HL-60/S4 (cell line): ENCODE results near the gene SAMD4B.

Source experiments
- in situ Hi-C: fragments of 300-500 bp; cut with MboI; formaldehyde crosslinking; loops from 2 replicates; pipeline ENCODE4 v1.14.3; 2022; ENCODE audit warnings: low sequenced_read_pairs

SAMD4B gene

GRCh38 chr19:39385629-39386411 is 43.6 kb downstream of the SAMD4B start:
- in situ Hi-C loops: no loop called here

- in situ Hi-C loops: no loop called here
Observed at GRCh38 chr19:39386557-39386956, 44.3 kb downstream of the SAMD4B start.

- in situ Hi-C loops: no loop called here
Observed at GRCh38 chr19:39388657-39389056, 46.4 kb downstream of the SAMD4B start.

GRCh38 chr19:39389631-39390414 is 47.6 kb downstream of the SAMD4B start:
- in situ Hi-C loops: loop anchor here (10.0 kb wide), 1 partner anchor 45 kb away; the partner anchor contains the start of gene SAMD4B

DNA sequence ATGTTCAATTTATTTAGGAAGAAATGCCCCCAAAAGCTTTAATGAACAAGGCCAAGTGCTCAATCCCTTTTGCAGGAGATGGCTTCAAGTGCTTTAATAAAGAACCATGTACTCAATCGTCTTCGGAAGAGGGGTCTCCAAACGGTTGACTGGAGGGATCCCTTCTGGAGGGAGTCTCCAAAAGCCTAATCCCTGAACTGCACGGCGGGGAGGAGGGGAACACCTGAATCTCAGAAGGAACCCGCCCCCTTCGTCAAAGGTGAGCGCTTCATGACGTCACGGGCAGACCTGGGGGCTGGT is 48.2 kb downstream of the SAMD4B start:
- in situ Hi-C loops: loop anchor here (10.0 kb wide), 1 partner anchor 46 kb away; the partner anchor contains the start of gene SAMD4B

DNA sequence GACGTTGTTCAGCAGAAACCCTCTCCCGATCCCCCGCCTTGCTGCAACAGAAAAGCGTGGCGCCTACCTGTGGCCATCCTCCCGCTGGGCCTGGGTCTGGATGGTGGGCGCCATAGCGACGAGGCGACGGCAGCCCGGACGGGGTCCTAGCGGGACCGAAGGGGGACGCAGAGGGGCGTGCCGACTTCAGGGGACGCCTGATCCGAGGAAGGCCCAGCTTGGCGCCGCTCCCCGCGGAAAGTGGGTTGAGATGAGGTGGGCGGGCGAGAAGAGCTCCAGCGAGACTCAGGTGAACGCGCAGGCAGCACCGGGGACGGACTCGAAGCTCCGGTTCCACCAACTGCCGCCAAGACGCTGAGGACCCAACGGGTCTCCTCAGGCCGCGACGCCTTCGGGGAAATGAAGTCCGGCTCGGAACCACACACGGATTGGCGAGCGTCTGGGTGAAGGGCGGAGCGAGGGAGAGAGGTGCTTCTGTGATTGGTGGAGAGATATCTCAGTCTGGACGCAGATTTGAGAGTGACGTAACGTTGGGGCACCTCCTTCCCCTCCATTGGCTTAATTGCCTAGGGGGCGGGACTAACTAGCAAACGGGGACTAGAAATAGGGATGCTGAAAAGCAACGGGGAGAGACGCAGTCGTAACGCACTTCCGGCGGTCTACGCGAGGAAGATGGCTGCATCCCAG is 48.7 kb downstream of the SAMD4B start, which contains the start of the genes MED29 and PAF1:
Gene MED29, plus strand, starts transcription at position 628 of the 687 bp plus-strand sequence. Its CDS starts 45 bp downstream, at position 673.
Gene PAF1, minus strand, starts transcription at position 356 of the 687 bp plus-strand sequence. Its CDS starts 242 bp downstream, at position 114.
- in situ Hi-C loops: loop anchor here (10.0 kb wide), 1 partner anchor 46 kb away; the partner anchor contains the start of gene SAMD4B

DNA sequence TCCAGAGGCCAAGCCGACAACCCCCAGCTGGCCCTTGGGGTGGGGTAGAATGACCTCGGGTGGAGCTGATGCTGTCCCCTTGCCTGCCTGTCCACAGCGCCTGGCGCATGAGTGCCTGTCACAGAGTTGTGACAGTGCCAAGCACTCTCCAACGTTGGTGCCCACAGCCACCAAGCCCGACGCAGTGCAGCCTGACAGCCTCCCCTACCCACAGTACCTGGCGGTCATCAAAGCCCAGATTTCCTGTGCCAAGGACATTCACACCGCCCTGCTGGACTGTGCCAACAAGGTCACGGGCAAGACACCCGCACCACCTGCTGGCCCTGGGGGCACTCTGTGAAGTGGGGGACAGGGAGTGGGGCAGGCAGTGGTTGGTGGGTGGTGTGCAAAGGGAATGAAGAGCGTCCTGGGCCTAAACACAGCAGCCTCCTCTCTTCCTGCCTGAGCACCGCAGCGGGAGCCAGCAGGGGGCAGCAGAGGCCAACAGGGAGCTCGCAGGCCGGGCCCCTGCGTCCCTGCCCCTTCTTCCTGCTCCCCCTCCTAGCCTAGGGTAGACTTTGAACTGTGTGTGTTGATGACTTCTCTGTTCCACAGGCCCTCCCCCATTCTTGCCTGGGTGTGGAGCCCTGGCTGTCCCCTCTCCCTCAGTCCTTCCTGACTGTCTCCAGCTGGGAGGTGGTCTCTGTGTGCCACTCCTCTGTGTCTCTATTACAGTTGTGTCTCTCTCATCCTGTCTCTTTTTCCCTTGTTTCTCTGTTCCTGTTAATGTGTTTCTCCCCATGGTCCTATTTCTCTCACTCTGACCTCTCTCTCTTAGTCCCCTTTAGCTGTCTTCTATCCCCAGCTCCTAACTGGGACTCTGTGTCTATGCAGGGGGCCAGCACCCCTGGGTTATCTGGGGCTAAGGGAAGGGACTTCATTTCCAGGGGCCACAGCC is 55.4 kb downstream of the SAMD4B start:
- in situ Hi-C loops: loop anchor here (10.0 kb wide), 1 partner anchor 53 kb away; the partner anchor contains the start of gene SAMD4B

- in situ Hi-C loops: loop anchor here (10.0 kb wide), 1 partner anchor 54 kb away; the partner anchor contains the start of gene SAMD4B
Observed at GRCh38 chr19:39398297-39398864, 56.2 kb downstream of the SAMD4B start.

GRCh38 chr19:39399668-39400050 is 57.4 kb downstream of the SAMD4B start:
- in situ Hi-C loops: loop anchor here (10.0 kb wide), 1 partner anchor 55 kb away; the partner anchor contains the start of gene SAMD4B

GRCh38 chr19:39400061-39400460 is 57.8 kb downstream of the SAMD4B start:
- in situ Hi-C loops: no loop called here

- in situ Hi-C loops: no loop called here
Observed at GRCh38 chr19:39401070-39401548, 58.9 kb downstream of the SAMD4B start.

- in situ Hi-C loops: no loop called here
Observed at GRCh38 chr19:39401549-39402345, 59.5 kb downstream of the SAMD4B start.

GRCh38 chr19:39402346-39403300 is 60.4 kb downstream of the SAMD4B start:
- in situ Hi-C loops: no loop called here

GRCh38 chr19:39403331-39404312 is 61.4 kb downstream of the SAMD4B start:
- in situ Hi-C loops: no loop called here

DNA sequence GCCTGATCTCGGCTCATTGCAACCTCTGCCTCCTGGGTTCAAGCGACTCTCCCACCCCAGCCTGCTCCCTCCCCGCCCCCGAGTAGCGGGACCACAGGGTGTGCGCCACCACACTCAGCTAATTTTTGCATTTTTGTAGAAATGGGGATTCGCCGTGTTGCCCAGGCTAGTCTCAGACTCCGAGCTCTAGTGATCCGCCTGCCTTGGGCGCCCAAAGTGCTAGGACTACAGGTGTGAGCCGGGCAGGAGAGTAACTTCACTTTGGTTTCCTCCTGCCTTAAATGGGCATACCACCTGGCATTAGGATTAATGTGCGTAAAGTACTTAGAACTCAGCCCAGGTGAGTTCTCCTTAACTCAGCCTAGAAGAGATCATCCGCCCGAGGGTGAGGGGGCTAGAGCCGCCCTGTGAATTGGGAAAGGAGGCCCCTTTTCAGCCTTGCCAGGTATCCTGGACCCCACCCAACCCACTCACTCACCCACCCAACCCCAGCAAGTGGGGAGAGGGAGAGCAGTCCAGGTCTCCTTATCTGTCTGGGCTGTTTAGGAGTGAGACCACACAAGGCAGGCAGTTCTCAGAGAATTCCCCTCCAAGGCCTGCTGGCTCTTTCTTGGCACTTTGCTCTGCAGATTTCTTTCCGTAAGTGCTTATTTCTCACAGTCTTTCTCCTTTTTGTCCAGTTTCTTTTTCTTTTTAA is 63.2 kb downstream of the SAMD4B start:
- in situ Hi-C loops: no loop called here
